ENCODE data around the gene SRP72.

DNA sequence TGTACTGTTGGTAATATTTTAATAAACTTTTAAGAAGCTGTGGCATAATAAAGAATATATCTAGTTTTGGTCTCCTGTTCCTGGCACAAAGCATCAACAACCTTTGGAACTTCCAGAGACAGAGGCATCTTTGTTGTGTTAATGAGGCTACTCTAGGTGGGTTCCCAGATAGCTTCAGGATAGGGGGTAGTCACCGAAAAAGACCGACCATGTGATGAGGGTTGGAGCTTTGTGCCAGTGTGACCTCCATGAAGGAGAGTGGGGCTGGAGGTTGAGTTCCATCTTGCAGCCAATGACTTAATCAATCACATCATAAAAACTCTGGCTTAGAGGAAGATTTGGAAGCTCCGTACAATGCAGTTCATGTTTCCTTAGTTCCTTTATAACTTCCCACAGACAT, 41.9 kb upstream of the SRP72 start:
- TF ChIP-seq, protein P1, sequence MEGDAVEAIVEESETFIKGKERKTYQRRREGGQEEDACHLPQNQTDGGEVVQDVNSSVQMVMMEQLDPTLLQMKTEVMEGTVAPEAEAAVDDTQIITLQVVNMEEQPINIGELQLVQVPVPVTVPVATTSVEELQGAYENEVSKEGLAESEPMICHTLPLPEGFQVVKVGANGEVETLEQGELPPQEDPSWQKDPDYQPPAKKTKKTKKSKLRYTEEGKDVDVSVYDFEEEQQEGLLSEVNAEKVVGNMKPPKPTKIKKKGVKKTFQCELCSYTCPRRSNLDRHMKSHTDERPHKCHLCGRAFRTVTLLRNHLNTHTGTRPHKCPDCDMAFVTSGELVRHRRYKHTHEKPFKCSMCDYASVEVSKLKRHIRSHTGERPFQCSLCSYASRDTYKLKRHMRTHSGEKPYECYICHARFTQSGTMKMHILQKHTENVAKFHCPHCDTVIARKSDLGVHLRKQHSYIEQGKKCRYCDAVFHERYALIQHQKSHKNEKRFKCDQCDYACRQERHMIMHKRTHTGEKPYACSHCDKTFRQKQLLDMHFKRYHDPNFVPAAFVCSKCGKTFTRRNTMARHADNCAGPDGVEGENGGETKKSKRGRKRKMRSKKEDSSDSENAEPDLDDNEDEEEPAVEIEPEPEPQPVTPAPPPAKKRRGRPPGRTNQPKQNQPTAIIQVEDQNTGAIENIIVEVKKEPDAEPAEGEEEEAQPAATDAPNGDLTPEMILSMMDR (IDR thresholded peaks at IDR 0.05; ENCODE audit: low read depth, low read length, missing input control), result no peak
- TF ChIP-seq HNF4A (conservative IDR thresholded peaks at IDR 0.05) (no peak), FOXA2 (IDR thresholded peaks at IDR 0.05) (no peak), TAF1 (conservative IDR thresholded peaks at IDR 0.05) (no peak)
